Ascending aorta (tissue), 2 donors: ENCODE results near the gene ARFGAP3. TPM values are rescaled to one million over a fixed set of nuclear protein-coding genes. Genes with fewer than 3 reads are reported as not detected.
A peak's percentile ranks its signal among the peaks of the same experiment; 100 is the strongest.

ENCODE experiments used
- DNase-seq, 2 donors: peaks; one replicate each; pipeline ENCODE4 v3.0.0-alpha.2; 2019; ENCODE audit warnings: low spot score in 2 of 2
- H3K27ac ChIP-seq, 2 donors: fragments of 200-600 bp; sonication (generic); one replicate each; pipeline ENCODE4 v1.5.1; 2016 to 2017; ENCODE audit warnings: mild to moderate bottlenecking in 1 of 2
- H3K27me3 ChIP-seq: fragments of 200-600 bp; sonication (generic); one replicate; pipeline ENCODE4 v1.5.1; 2017
- H3K36me3 ChIP-seq, 2 donors: fragments of 200-600 bp; sonication (generic); one replicate each; pipeline ENCODE4 v1.5.1; 2016
- H3K4me1 ChIP-seq, 2 donors: fragments of 200-600 bp; sonication (generic); one replicate each; pipeline ENCODE4 v1.5.1; 2016 to 2017; ENCODE audit warnings: mild to moderate bottlenecking in 1 of 2
- H3K4me3 ChIP-seq, 2 donors: fragments of 200-600 bp; sonication (generic); one replicate each; pipeline ENCODE4 v1.5.1; 2016 to 2017; ENCODE audit warnings: mild to moderate bottlenecking in 1 of 2
- H3K9me3 ChIP-seq, 2 donors: fragments of 200-600 bp; sonication (generic); one replicate each; pipeline ENCODE4 v1.5.1; 2016
- intact Hi-C: fragments of 100-400 bp; cut with DNase I; formaldehyde crosslinking; loops from one replicate; pipeline ENCODE4 v1.15.1; 2023
- total RNA-seq: library from RNA; depleted of rRNA; stranded (reverse); fragments of >200 nt; gene quantifications from one replicate; pipeline ENCODE4 v1.1.0, GENCODE V29; 2016
- TF ChIP-seq, protein P1 (sequence below), 3 experiments: fragments of 200-600 bp in 2 of 3; fragments of 450-650 bp in 1 of 3; sonication (generic) in 2 of 3; IDR thresholded peaks; one replicate each; pipeline ENCODE4 v1.5.1; 2016 to 2019; ENCODE audit warnings: antibody characterized with exemption in 3 of 3, mild to moderate bottlenecking in 1 of 3, moderate library complexity in 1 of 3

Gene ARFGAP3
- total RNA-seq, 1 donor from 2014 or later = 21.6 TPM

DNA sequence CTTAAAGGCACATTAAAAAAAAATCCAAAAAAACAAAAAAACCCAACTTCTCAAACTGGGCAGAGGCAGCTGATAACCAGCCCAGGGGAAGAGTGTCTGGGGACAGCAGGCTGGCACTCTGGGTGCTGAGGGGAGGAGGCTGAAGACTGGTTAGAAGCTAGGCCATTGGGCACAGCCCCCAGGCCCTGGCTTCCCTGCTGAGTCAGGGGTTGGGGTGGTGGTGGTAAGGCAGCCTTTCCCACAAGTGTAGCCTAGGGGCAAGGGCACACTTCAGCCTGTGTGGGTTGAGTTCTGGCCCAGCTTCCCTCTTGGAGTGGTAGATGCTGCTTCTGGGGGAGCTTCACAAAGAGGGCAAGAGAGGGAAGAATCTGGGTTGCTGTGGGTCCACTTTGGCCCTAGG lies 16.3 kb upstream of the ARFGAP3 start:
- H3K27me3 ChIP-seq = no peaks in the 10 kb centered on the region
- H3K4me3 ChIP-seq = no peak overlapping the region
- TF ChIP-seq, protein P1, sequence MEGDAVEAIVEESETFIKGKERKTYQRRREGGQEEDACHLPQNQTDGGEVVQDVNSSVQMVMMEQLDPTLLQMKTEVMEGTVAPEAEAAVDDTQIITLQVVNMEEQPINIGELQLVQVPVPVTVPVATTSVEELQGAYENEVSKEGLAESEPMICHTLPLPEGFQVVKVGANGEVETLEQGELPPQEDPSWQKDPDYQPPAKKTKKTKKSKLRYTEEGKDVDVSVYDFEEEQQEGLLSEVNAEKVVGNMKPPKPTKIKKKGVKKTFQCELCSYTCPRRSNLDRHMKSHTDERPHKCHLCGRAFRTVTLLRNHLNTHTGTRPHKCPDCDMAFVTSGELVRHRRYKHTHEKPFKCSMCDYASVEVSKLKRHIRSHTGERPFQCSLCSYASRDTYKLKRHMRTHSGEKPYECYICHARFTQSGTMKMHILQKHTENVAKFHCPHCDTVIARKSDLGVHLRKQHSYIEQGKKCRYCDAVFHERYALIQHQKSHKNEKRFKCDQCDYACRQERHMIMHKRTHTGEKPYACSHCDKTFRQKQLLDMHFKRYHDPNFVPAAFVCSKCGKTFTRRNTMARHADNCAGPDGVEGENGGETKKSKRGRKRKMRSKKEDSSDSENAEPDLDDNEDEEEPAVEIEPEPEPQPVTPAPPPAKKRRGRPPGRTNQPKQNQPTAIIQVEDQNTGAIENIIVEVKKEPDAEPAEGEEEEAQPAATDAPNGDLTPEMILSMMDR (IDR thresholded peaks at IDR 0.05) = no peak
- no peak for DNase-seq
- no peak overlapping the region for H3K27ac ChIP-seq
- peaks cover 78 to 83% of the 10 kb centered on the region in 2 donors for H3K36me3 ChIP-seq
- H3K4me1 ChIP-seq = peaks cover 8 to 10% of the 10 kb centered on the region in 2 donors
- H3K9me3 ChIP-seq = no peaks in the 10 kb centered on the region
- intact Hi-C loops = no loop called here

DNA sequence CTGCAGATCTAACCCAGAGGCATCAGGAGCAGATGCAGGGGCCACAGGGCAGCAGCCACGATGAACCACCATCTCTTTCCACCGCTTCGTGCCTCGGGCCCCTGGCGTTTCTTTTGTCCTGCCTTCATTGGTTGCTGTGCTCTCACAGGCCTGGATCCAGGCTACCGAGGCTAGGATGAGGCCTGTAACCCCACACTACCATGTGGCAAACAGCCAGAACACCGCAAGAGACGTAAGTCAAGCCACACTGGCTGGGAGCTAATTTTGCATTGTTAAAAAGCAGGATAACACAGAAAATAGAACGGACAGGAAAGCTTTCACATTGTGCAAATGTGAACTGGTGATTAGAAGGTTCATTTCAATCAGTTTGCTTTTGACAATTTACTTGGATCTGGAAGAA lies 15.7 kb upstream of the ARFGAP3 start:
- H3K4me1 ChIP-seq = peaks cover 10 to 12% of the 10 kb centered on the region in 2 donors
- intact Hi-C loops = no loop called here
- H3K27ac ChIP-seq = no peak overlapping the region
- TF ChIP-seq, protein P1 (IDR thresholded peaks at IDR 0.05) = no peak
- H3K4me3 ChIP-seq = no peak overlapping the region
- no peak for DNase-seq
- no peaks in the 10 kb centered on the region for H3K27me3 ChIP-seq
- H3K9me3 ChIP-seq = no peaks in the 10 kb centered on the region
- peaks cover 72 to 77% of the 10 kb centered on the region in 2 donors for H3K36me3 ChIP-seq

DNA sequence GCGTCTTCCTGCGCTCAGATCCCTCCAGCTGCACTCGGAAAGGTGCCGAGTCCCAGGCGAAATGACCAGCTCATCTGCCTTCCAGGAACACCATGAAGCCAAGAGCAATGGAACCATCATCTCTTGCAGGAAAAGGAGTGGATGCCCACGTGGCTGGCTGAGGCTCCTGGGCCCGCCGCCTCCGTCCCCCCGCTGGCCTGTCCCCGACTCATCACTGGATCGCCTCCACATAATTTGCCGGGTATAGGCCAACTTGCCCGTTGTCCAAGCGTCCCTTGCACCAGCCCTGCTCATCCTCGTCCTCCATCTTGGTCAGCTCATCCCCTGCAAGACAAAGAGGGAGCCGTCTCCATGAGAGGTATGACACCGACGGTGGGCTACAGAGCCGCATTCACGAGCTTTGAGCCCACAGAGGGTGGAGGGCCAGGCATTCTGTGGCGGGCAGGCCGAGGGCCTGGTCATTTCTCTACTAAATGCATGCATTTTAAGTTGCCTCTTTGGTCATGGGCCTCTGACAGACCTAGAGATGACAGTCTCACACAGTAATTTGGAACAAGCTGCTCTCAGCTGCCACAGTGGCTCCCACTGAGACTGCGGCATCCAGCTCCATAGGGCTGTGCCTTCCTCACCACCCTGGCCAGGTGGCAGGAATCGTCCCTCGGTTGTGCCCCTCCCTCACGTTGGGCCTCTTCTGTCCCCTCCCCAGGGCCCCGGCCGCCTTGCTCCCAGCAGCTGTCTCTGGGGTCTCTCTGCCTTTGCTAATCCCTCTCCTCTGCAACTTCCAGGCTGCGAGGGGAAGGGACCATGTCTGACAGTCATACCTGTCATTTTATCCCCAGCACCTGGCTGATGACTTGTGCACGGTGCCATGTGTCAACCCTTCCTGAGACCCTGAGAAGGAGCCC lies 14.3 kb upstream of the ARFGAP3 start:
- H3K4me3 ChIP-seq = no peak overlapping the region
- intact Hi-C loops = no loop called here
- no peaks in the 10 kb centered on the region for H3K9me3 ChIP-seq
- no peak overlapping the region for H3K27ac ChIP-seq
- no peaks in the 10 kb centered on the region for H3K27me3 ChIP-seq
- TF ChIP-seq, protein P1 (IDR thresholded peaks at IDR 0.05) = no peak
- DNase-seq = no peak
- peaks cover 10 to 15% of the 10 kb centered on the region in 2 donors for H3K4me1 ChIP-seq
- peaks cover 58 to 63% of the 10 kb centered on the region in 2 donors for H3K36me3 ChIP-seq

DNA sequence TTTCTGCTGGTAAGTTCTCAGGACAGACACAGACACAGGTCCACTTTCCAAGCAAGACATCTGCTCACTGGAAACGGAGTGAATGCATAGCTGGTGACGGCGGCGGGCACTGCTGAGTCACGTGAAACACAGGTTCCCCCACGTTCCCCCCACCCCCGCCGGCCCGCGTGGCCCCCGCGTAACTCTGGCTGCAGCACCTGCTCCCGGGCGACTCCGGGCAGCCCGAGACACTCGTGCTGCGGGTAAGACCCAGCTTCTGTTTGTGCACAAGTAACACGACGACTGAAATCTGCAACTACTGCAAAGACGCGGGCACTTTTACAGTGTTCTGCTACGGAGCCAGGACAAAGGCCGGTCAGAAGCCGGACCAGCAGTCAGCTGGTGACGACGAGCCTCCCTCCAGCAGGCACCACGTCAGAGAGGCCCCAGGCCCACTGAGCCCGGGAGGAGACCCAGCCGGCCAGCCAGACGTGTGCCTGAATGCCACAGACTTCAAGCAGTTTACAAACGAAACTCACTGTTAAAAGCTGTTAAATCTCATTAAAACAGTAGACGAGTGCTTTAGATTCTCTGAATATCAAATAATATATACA lies 12.9 kb upstream of the ARFGAP3 start:
- no peaks in the 10 kb centered on the region for H3K27me3 ChIP-seq
- intact Hi-C loops = loop anchor here (1.0 to 5.0 kb wide), 3 partner anchors 145 to 208 kb away; partner anchors contain the start of gene PACSIN2
- H3K4me3 ChIP-seq = no peak overlapping the region
- TF ChIP-seq, protein P1 (IDR thresholded peaks at IDR 0.05) = no peak
- H3K9me3 ChIP-seq = no peaks in the 10 kb centered on the region
- peak overlapping the region in 1 of 2 donors; percentile 71 for H3K27ac ChIP-seq
- DNase-seq = no peak
- peaks cover 10 to 15% of the 10 kb centered on the region in 2 donors for H3K4me1 ChIP-seq
- H3K36me3 ChIP-seq = peaks cover 44 to 49% of the 10 kb centered on the region in 2 donors

DNA sequence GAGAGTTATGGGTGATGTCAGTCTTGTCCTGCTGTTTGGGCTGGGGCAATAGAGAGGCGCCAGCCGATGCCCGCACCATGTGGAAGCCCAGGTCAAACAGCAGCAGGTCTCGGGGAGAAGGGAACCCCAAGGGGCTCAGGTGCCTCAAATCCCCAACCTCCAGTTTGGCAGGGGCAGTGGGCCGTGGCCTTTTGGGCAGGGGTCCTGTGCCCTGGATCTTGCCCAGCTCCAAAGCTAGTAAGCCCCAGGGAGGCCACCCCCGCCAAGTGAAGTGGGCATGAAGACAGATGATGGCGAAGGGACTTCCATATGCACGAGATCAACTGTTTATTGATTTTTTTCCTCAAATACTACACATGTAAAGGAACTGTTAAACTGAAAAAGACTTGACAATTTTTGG lies 12.4 kb upstream of the ARFGAP3 start:
- peak overlapping the region in 1 of 2 donors; percentile 22 for H3K4me3 ChIP-seq
- peaks cover 40 to 46% of the 10 kb centered on the region in 2 donors for H3K36me3 ChIP-seq
- TF ChIP-seq, protein P1 (IDR thresholded peaks at IDR 0.05) = no peak
- H3K27me3 ChIP-seq = no peaks in the 10 kb centered on the region
- H3K9me3 ChIP-seq = no peaks in the 10 kb centered on the region
- H3K27ac ChIP-seq = peak overlapping the region; percentile 71 to 73
- intact Hi-C loops = loop anchor here (1.0 to 5.0 kb wide), 3 partner anchors 146 to 207 kb away; partner anchors contain the start of gene PACSIN2
- peaks cover 10 to 15% of the 10 kb centered on the region in 2 donors for H3K4me1 ChIP-seq
- DNase-seq = no peak
